Left colon (tissue), 2 donors: ENCODE results near the gene ZNF223. TPM values are rescaled to one million over a fixed set of nuclear protein-coding genes. Genes with fewer than 3 reads are reported as not detected.

Experiments used
- total RNA-seq, 2 donors: library from RNA; stranded (reverse); fragmentation: NEBNext Ultra II Directional; extraction: Animal tissue kit (Norgen Biotek cat#: 25700); gene quantifications; one replicate each; pipeline ENCODE4 v1.2.1, GENCODE V29; 2021
- donor health status: DM: no; HTN: no; CAD: no.
- donor health status: DM: yes; HTN: yes; CAD: no.

ZNF223 gene
- total RNA-seq, 2 donors from 2014 or later: 5.0 to 8.4 TPM

Other genes starting within 250 kb of the ZNF223 start
- 1 to 10 TPM in 1 of 2 donors, under 1 TPM in 1; 0.70 to 3.5 TPM for gene LYPD5, start 249.6 kb upstream of the ZNF223 start, total RNA-seq
- 10 to 100 TPM in 1 of 2 donors, 1 to 10 TPM in 1; 8.1 to 11.5 TPM for gene ZNF283, start 224.7 kb upstream of the ZNF223 start, total RNA-seq
- gene ZNF404, start 168.1 kb upstream of the ZNF223 start, total RNA-seq: 1 to 10 TPM in 1 of 2 donors, under 1 TPM in 1; 0.92 to 1.3 TPM
- gene ZNF45, start 116.8 kb upstream of the ZNF223 start, total RNA-seq: 1 to 10 TPM; 8.9 to 9.2 TPM
- gene ZNF221, start 100.8 kb upstream of the ZNF223 start, total RNA-seq: 1 to 10 TPM; 1.4 to 2.1 TPM
- 1 to 10 TPM; 6.9 to 7.1 TPM for gene ZNF155, start 67.8 kb upstream of the ZNF223 start, total RNA-seq
- gene ZNF230, start 49.1 kb upstream of the ZNF223 start, total RNA-seq: 1 to 10 TPM; 3.3 to 3.9 TPM
- 1 to 10 TPM; 1.8 to 2.7 TPM for gene ZNF222, start 26.7 kb upstream of the ZNF223 start, total RNA-seq
- 1 to 10 TPM; 1.6 to 2.1 TPM for gene ZNF284, start 20.1 kb downstream of the ZNF223 start, total RNA-seq
- gene ZNF224, start 42.3 kb downstream of the ZNF223 start, total RNA-seq: 10 to 100 TPM; 22.3 to 25.8 TPM
- 1 to 10 TPM; 3.7 to 3.9 TPM for gene ZNF225, start 61.4 kb downstream of the ZNF223 start, total RNA-seq
- gene ZNF234, start 89.5 kb downstream of the ZNF223 start, total RNA-seq: 1 to 10 TPM; 7.6 to 7.7 TPM
- 10 to 100 TPM; 16.1 to 20.3 TPM for gene ZNF226, start 113.1 kb downstream of the ZNF223 start, total RNA-seq
- 10 to 100 TPM; 10.1 to 13.5 TPM for gene ZNF227, start 160.5 kb downstream of the ZNF223 start, total RNA-seq
- 1 to 10 TPM; 1.5 to 1.7 TPM for gene ZNF233, start 207.8 kb downstream of the ZNF223 start, total RNA-seq